Stimulated activated CD8-positive, alpha-beta memory T cell treated with anti-CD3 and anti-CD28 coated beads, Interleukin-12 subunit alpha, Interleukin-12 subunit beta, amount 100 ng/mL, for 1 hour (primary cell): ENCODE data around the gene ESPN.
"Not testable (repeated sequence)": the region's sequence is repeated elsewhere in the genome, so short reads cannot be mapped to it uniquely, and the experiment has no call there.

ENCODE experiments used
- DNase-seq: peaks from one replicate; pipeline ENCODE4 v3.0.0-alpha.2; 2020; ENCODE audit warnings: low read depth

The ESPN gene

GRCh38 chr1:6424619-6425593 is at the start of gene ESPN:
TSS of gene ESPN (plus strand) at chr1:6424776. CDS start at chr1:6424956, 180 bp downstream.
- no peak for DNase-seq

GRCh38 chr1:6378096-6378746 is 46.4 kb upstream of the ESPN start:
- DNase-seq = no peak

- no peak for DNase-seq
Observed at GRCh38 chr1:6380037-6380436, 44.5 kb upstream of the ESPN start.

- no peak for DNase-seq
Observed at GRCh38 chr1:6384135-6384534, 40.4 kb upstream of the ESPN start.

- DNase-seq = no peak
Observed at GRCh38 chr1:6384962-6385361, 39.6 kb upstream of the ESPN start.

- DNase-seq = no peak
Observed at GRCh38 chr1:6385488-6386191, 38.9 kb upstream of the ESPN start.

- DNase-seq = no peak
Observed at GRCh38 chr1:6386371-6386949, 38.1 kb upstream of the ESPN start.

GRCh38 chr1:6389971-6390370 is 34.6 kb upstream of the ESPN start:
- no peak for DNase-seq

- DNase-seq = no peak
Observed at GRCh38 chr1:6391951-6392808, 32.4 kb upstream of the ESPN start.

GRCh38 chr1:6392809-6393399 is 31.7 kb upstream of the ESPN start:
- no peak for DNase-seq

- DNase-seq = peak; percentile 79
Observed at GRCh38 chr1:6393400-6394187, 31.0 kb upstream of the ESPN start, which contains the start of gene ACOT7. TSS of gene ACOT7 (minus strand) at chr1:6393767. CDS start at chr1:6393399, 368 bp downstream.

GRCh38 chr1:6395130-6395529 is 29.4 kb upstream of the ESPN start:
- DNase-seq = not testable (repeated sequence)

GRCh38 chr1:6395781-6396244 is 28.8 kb upstream of the ESPN start:
- DNase-seq = not testable (repeated sequence)

GRCh38 chr1:6396998-6397397 is 27.6 kb upstream of the ESPN start:
- DNase-seq = no peak

- DNase-seq = no peak
Observed at GRCh38 chr1:6397844-6398441, 26.6 kb upstream of the ESPN start.

- DNase-seq = no peak
Observed at GRCh38 chr1:6399294-6399693, 25.3 kb upstream of the ESPN start.

- DNase-seq = no peak
Observed at GRCh38 chr1:6401673-6402072, 22.9 kb upstream of the ESPN start.

- no peak for DNase-seq
Observed at GRCh38 chr1:6408023-6408422, 16.6 kb upstream of the ESPN start.

GRCh38 chr1:6409053-6409452 is 15.5 kb upstream of the ESPN start:
- DNase-seq = no peak
